GM18951 (cell line): ENCODE measurements around the gene CATSPERB.
"Not testable (repeated sequence)": the region's sequence is repeated elsewhere in the genome, so short reads cannot be mapped to it uniquely, and the experiment has no call there.

Source experiments
- POLR2A ChIP-seq: IDR thresholded peaks from 4 replicates; pipeline ENCODE4 v1.6.1; 2011; ENCODE audit warnings: mild to moderate bottlenecking; ENCODE audit not compliant: insufficient read length, insufficient read depth; ENCODE audit errors: extremely low read depth
- in situ Hi-C: fragments of 300-500 bp; cut with MboI; formaldehyde crosslinking; loops from one replicate; pipeline ENCODE4 v1.12.0; 2022; ENCODE audit warnings: low sequenced_read_pairs, mixed read lengths, inconsistent platforms; ENCODE audit not compliant: unreplicated experiment

CATSPERB gene

DNA sequence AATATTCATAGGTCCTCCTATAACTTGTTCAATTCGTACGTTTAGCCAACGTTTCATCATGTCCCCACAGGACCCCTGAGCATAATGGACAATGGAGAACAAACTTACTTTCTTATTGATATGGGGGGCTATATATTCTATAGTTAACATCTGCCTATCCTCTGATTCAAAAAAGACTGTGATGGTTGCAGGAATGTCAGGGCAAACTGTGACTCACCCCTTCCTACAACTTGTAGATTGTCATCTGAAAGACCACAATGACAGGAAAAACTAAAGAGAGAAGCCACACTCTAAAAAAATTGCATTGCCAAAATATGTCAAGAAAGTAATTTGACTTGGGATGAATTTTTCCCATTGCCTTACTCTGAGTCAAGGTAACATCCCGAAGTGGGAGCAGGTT is 50.8 kb downstream of the CATSPERB start:
- TF ChIP-seq POLR2A = no peak

DNA sequence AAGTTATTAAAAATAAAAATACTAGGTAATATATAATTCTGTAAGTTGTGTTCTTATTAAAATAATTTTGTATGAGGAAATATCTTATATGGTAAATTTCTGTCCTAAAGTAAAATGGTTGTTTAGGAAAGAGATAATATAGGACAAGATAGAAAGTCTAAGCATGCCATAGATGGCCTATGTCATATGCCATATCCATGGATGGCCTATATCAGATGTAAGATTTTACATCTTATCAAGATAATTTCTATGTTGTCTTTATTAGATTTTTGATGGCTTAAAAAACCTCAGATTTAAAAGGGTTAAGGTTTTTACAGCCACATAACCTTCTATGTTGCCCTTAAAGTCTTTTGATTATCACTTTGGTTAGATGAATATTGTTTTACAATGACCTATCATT is 52.6 kb downstream of the CATSPERB start:
- TF ChIP-seq POLR2A = no peak
- in situ Hi-C loops = no loop called here

More for the DNA sequence above, 50.8 kb downstream of the CATSPERB start:
- in situ Hi-C loops = no loop called here

DNA sequence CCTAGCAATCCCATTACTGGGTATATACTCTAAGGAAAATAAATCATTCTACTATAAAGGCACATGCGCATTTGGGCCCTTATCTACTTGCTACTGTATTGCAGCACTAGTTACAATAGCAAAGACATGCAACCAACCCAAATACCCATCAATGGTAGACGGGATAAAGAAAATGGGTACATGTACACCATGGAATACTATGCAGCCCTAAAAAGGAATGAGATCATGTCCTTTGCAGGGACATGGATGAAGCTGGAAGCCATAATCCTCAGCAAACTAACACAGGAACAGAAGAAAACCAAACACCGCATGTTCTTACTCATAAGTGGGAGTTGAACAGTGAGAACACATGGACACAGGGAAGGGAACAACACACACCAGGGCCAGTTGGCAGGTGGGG is 54.2 kb downstream of the CATSPERB start:
- in situ Hi-C loops = not testable (repeated sequence)

DNA sequence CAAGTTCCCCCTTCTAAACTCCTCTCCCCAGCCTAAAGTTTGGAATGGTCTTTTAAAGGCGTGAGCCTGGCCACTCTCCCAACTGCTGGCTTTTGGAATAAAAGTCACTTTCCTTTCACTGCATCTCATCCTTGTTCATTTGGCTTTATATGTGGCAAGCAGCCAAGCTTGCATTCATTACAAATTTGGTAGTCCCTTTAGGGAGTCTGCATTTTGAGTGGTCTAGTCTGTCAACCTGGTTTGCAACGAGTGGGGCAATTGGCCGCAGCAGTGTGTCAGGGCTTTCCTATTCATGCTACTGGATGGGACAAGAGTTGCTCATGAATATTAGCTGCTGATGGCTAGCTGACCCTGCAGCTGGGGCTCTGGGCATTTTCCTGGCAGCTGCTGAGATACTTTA is 57.0 kb downstream of the CATSPERB start:
- in situ Hi-C loops = no loop called here
- no peak for TF ChIP-seq POLR2A

DNA sequence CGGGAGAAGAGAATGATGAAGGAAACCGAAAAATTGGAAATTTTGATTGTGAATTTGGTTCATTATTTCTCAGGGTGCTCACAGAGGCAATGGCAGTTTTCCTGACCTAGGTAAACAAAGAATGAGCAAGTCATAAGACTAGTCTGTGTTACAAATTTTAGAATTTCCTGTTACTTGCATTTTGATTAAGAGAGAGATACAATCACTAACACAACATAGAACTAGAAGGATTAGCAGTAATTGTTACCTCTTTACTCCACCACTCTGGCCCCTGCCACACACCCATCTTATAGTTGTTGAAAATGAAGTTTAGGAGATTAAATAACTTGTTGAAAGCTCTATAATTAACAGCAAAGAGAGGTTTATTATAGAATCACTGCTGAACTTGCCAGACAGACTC is 62.0 kb downstream of the CATSPERB start:
- in situ Hi-C loops = no loop called here
- no peak for TF ChIP-seq POLR2A

DNA sequence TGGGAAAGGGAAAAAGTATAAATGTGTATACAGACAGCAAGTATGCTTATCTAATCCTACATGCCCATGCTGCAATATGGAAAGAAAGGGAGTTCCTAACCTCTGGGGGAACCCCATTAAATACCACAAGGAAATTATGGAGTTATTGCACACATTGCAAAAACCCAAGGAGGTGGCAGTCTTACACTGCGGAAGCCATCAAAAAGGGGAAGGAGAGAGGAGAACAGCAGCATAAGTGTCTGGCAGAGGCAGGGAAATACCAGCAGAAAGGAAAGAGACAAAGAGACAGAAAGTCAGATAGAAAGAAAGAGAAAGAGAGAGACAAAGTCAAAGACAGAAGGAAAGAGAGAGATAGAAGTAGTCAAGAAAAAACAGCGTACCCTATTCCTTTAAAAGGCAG is 64.8 kb downstream of the CATSPERB start:
- in situ Hi-C loops = not testable (repeated sequence)

DNA sequence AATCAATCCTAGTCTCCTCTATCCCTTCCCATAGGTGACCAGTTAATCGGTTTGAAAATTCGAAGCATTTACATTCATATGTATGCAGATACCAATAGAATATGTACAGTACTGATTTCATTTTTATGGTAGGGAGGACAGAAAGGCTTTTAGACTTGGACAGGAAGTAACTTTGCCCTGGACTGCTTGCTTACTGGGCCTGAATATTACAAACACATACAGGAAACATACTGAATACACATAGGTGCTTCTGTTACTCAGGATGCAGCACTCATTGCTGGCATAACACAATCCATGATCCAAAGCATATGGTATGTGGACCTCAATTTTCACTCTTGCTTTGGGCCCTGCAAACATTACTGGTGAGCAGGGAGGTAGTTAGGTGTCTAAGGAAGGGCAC is 71.1 kb downstream of the CATSPERB start:
- no peak for TF ChIP-seq POLR2A
- in situ Hi-C loops = no loop called here

DNA sequence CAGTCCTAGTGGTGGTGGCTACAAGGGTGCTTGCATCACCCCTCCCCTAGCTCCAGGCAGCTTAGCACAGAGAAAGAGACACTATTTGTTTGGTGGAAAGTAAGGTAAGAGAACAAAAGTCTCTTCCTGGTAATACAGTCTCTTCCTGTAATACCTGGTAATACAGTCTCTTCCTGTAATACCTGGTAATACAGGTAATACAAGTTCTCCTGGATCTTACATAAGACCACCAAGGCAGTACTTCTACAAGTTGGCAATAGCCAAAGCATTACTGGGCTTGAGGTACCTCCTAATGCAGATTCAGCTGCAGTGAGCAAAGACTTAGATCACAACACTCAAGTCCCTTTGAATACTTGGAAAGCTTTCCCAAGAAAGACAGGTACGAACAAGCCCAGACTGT is 77.0 kb downstream of the CATSPERB start:
- in situ Hi-C loops = no loop called here
- TF ChIP-seq POLR2A = no peak

DNA sequence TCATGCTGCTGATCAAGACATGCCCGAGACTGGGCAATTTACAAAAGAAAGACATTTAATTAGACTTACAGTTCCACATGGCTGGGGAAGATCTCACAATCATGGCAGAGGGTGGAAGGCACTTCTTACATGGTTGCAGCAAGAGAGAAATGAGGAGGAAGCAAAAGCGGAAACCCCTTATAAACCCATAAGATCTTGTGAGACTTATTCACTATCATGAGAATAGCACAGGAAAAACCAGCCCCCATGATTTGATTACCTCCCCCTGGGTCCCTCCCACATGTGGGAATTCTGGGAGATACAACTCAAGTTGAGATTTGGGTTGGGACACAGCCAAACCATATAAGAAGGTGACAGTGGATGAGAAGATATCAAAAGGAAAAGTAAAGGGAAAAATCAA is 78.4 kb downstream of the CATSPERB start:
- no peak for TF ChIP-seq POLR2A
- in situ Hi-C loops = no loop called here

DNA sequence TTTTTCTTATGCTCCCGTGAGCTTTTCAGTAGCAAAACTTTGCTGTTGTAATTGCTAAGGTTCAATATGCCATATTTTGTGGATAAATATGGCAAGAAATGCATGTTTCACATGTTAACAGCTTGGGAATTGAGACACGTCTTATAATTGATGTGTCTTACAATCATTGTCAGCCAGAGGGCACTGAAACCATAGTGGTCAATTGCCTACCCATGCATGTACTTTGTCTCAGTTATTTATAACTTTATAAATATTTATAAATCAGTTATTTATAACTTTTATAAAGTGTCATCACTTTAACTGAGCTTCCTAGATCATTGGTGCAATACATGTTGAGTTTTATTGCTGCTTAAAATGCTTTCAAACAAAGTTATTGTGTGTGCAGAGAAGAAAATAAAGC is 82.0 kb downstream of the CATSPERB start:
- no peak for TF ChIP-seq POLR2A
- in situ Hi-C loops = no loop called here

DNA sequence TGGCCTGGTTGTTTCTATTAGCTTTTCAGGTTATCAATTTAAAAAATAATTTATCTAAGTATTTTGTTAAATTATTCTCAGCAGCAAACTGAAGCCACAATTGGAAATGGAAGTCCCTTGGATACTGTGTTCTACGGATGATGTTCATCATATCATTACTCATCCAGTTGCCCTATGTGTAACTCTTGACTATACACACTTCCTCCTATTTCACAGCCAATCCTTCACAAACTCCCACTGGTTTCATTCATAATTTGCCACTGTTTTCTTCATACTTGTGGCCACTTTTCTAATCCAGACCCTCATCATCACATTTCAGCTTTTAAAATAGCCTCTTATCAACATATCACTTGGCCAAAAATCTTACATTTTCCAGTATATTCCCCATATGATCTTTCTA is 84.0 kb downstream of the CATSPERB start:
- in situ Hi-C loops = no loop called here

DNA sequence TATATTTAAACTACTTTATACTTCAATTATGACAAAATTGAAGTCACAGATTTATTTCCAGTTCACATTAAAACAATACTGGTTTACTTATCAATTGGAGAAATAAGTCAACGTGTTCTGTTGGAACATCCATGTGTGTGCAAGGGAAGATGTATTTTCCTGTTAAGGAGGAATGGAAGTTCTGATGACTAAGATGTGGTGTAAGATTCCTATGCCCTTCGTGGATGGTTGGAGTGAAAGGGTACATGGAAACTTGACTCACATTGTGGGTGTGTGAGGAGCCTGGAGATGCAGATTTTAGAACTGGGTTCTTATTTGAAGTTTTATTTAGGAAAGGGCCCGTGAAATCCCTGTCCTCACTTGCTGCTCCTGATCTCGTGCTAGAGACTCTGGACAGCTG is 95.3 kb downstream of the CATSPERB start:
- in situ Hi-C loops = no loop called here
- no peak for TF ChIP-seq POLR2A

More for the DNA sequence above, 84.0 kb downstream of the CATSPERB start:
- TF ChIP-seq POLR2A = no peak

DNA sequence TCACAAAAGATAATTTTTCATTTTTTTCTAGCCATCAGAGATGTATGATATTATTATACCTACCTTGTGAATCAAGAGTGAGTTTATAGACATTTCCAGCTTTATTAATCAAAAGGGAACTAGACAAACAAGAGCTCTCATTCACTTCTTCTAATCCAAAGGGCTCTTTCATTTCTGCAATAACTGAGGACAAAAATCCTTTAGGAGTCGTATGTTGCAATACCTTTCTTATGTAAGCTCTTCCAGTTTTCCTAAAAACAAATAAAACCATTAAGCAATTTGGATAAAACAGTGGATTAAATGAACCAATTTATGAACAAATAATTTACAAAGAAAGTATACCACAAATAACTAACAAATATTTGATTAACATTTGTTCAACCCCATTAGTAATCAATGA is 107.1 kb downstream of the CATSPERB start:
- TF ChIP-seq POLR2A = no peak
- in situ Hi-C loops = no loop called here

DNA sequence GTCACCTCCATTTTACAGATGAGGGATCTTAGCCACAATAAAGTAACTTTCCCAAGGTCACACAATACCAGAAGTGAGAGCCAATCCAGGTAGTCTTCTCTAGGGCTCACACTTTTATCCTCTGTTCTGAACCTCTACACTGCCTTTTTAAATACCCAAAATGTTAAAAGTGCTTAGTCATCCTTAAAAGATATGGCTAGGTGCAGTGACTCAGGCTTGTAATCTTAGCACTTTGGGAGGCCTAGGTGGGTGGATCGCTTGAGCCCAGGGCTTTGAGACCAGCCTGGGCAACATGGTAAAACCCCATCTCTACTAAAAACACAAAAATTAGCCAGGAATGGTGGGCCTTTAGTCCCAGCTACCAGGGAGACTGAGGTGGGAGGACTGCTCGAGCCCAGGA is 117.7 kb downstream of the CATSPERB start:
- in situ Hi-C loops = no loop called here
- no peak for TF ChIP-seq POLR2A

DNA sequence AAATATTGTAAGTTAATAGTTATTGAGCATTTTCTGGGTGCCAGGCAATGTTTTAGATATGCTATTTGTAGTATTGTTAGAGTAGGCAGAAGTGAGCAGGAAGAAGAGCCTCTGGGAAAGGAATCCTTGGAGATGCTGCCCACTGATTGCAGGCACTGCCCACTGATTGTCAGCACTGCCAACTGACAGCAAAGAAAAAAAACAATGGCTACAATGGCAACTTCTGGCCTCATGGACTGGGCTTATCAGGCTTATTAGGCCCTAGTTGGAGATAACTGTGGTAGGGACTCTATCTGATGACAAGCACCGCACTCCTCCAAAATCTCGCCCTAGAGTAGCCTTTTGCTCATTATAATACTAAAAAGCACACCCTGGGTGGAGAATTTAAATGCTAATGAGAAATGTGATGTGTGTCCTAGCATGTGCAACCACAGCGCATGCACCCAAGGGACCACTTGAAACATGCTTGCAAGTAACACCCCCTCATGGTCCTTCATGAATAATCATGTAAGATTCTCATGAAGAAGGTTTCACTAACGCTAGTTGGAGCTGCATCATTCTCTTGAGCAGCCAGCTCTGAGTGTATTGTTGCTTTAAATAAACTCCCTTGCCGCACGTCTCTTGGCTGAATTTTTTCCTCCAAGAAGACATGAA is 118.3 kb downstream of the CATSPERB start:
- in situ Hi-C loops = no loop called here

More for the DNA sequence above, 118.3 kb downstream of the CATSPERB start:
- no peak for TF ChIP-seq POLR2A
